GM10266 (cell line): ENCODE results near the gene LRMDA.

Source experiments
- DNase-seq: peaks from one replicate; pipeline ENCODE4 v3.0.0; 2012; ENCODE audit errors: extremely low spot score
- TF ChIP-seq, protein P1 (sequence below): IDR thresholded peaks from 2 replicates; pipeline ENCODE4 v1.5.1; 2012; ENCODE audit warnings: mild to moderate bottlenecking, low read depth; ENCODE audit not compliant: control insufficient read depth, insufficient read depth; ENCODE audit errors: missing control alignments

Gene LRMDA

GRCh38 chr10:75507469-75507868 lies 76.0 kb downstream of the LRMDA start:
- DNase-seq: no peak
- TF ChIP-seq, protein P1, sequence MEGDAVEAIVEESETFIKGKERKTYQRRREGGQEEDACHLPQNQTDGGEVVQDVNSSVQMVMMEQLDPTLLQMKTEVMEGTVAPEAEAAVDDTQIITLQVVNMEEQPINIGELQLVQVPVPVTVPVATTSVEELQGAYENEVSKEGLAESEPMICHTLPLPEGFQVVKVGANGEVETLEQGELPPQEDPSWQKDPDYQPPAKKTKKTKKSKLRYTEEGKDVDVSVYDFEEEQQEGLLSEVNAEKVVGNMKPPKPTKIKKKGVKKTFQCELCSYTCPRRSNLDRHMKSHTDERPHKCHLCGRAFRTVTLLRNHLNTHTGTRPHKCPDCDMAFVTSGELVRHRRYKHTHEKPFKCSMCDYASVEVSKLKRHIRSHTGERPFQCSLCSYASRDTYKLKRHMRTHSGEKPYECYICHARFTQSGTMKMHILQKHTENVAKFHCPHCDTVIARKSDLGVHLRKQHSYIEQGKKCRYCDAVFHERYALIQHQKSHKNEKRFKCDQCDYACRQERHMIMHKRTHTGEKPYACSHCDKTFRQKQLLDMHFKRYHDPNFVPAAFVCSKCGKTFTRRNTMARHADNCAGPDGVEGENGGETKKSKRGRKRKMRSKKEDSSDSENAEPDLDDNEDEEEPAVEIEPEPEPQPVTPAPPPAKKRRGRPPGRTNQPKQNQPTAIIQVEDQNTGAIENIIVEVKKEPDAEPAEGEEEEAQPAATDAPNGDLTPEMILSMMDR: no peak

GRCh38 chr10:75508239-75508813 lies 76.9 kb downstream of the LRMDA start:
- DNase-seq: no peak
- TF ChIP-seq, protein P1: no peak

GRCh38 chr10:75508814-75509306 lies 77.4 kb downstream of the LRMDA start:
- DNase-seq: no peak
- TF ChIP-seq, protein P1: no peak

DNA sequence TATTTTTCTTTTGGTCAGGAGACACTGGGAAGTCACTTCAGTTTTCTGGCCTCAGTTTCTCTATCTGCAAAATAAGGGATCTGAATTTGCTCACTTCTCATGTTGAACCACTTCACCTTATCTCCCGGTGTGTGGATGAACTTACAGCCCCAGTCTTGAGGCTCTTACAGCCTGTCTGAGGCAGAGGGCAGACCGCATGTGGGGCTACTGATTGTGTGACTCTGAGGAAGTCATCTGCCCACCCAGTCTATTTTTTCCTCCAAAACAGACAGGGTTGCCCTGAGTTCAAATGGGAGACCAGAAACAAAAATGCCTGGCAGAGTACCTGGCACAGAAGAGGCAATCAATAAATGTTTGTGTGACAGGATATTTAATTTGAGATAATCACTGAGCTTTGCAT lies 78.3 kb downstream of the LRMDA start:
- no peak for DNase-seq
- TF ChIP-seq, protein P1: no peak

GRCh38 chr10:75511011-75511410 lies 79.6 kb downstream of the LRMDA start:
- DNase-seq: no peak
- TF ChIP-seq, protein P1: no peak

DNA sequence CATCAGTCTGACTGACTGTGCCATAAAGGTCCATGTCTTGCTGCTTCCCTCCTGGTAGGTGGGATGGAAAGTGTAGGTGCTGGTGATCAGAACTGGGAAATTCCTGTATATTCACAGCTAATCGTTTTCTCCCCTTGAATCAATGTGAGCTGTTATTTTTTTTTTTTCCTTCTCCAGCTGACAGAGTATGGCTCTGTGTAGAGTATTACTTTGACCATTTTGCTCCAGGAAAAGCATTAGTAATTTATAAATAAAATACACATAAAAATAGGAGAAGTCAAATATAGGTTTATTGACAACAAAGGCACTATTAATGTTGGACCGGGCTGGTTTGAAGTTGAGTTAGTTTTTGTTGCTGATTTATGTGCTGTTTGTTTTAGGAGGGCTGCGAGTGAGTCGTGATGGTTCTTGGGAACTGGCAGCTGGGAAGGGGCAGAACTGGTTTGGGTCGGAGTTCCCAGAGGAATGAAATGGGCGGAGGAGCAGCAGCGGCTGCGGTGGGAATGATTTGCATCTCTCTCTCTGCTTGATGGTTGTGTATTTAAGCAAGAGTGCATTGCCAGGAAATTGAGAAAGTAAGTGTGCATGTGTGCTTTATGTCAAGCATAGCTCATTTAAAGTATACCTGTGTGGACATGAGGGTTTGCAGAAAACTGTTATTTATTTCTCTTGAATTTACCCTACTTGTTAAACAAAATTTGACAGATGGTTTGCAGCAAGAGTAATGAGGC lies 80.9 kb downstream of the LRMDA start:
- no peak for DNase-seq
- TF ChIP-seq, protein P1: no peak

DNA sequence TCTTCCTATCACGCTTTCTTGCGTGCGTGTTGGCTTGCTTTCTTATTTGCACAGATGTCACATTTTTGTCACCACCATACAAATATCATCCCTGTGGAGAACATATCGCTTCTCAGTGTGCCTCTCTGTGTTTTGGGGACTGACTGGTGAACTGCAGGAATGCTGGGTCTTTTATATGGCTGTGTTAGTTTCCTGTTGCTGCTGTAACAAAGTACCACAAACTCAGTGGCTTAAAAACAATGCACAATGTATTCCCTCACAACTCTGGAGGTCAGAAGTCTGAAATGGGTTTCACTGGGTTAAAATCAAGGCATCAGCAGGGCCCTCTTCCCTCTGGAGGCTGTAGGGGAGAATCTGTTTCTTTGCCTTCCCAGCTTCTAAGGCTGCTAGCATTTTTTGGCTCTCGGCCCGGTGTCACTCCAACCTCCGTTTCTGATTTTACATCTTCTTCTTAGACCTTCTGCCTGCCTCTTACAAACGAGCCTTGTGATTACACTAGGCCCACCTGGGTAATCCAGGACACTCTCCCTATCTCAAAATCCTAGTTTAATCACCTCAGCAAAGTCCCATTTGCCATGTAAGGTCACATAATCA lies 82.0 kb downstream of the LRMDA start:
- TF ChIP-seq, protein P1: no peak

More for the DNA sequence above, 82.0 kb downstream of the LRMDA start:
- no peak for DNase-seq
